HG03354 (cell line): ENCODE results near the gene SLC25A47.
"Not testable (repeated sequence)": the region's sequence is repeated elsewhere in the genome, so short reads cannot be mapped to it uniquely, and the experiment has no call there.

ENCODE experiments used
- ATAC-seq: cut with Tn5 transposase; IDR thresholded peaks from one replicate; pipeline ENCODE4 v1.9.1; 2021; ENCODE audit warnings: mild to moderate bottlenecking; ENCODE audit not compliant: unreplicated experiment, poor library complexity, severe bottlenecking

Gene SLC25A47

GRCh38 chr14:100288382-100289185 is 34.6 kb upstream of the SLC25A47 start:
- no peak for ATAC-seq

- ATAC-seq, result no peak
Measured at GRCh38 chr14:100289916-100290606, 33.1 kb upstream of the SLC25A47 start.

- ATAC-seq, result no peak
Measured at GRCh38 chr14:100290607-100291304, 32.4 kb upstream of the SLC25A47 start.

GRCh38 chr14:100291305-100292075 is 31.6 kb upstream of the SLC25A47 start:
- no peak for ATAC-seq

- no peak for ATAC-seq
Measured at GRCh38 chr14:100292301-100292775, 30.8 kb upstream of the SLC25A47 start.

GRCh38 chr14:100292776-100293461 is 30.2 kb upstream of the SLC25A47 start:
- no peak for ATAC-seq

- no peak for ATAC-seq
Measured at GRCh38 chr14:100293497-100294212, 29.5 kb upstream of the SLC25A47 start.

GRCh38 chr14:100294213-100294962 is 28.8 kb upstream of the SLC25A47 start:
- ATAC-seq, result no peak

- no peak for ATAC-seq
Measured at GRCh38 chr14:100294963-100295330, 28.2 kb upstream of the SLC25A47 start.

GRCh38 chr14:100295376-100296105 is 27.6 kb upstream of the SLC25A47 start:
- ATAC-seq, result no peak

GRCh38 chr14:100296106-100296651 is 27.0 kb upstream of the SLC25A47 start:
- ATAC-seq, result no peak

- not testable (repeated sequence) for ATAC-seq
Measured at GRCh38 chr14:100296729-100297128, 26.4 kb upstream of the SLC25A47 start.

- ATAC-seq, result peak; percentile 92
Measured at GRCh38 chr14:100297320-100298300, 25.5 kb upstream of the SLC25A47 start.

- ATAC-seq, result no peak
Measured at GRCh38 chr14:100298551-100299237, 24.4 kb upstream of the SLC25A47 start.

- no peak for ATAC-seq
Measured at GRCh38 chr14:100299238-100299560, 23.9 kb upstream of the SLC25A47 start.
